GM12864 (cell line): ENCODE data around the gene ADAM30.

Experiments
- DNase-seq: peaks from one replicate; pipeline ENCODE4 v3.0.0-alpha.2; 2011; ENCODE audit warnings: low read depth
- H3K4me3 ChIP-seq: 2 replicates; pipeline ENCODE4 v1.5.1; 2011; ENCODE audit warnings: mild to moderate bottlenecking, low read depth, low read length, control low read depth
- CTCF ChIP-seq: IDR thresholded peaks from 2 replicates; pipeline ENCODE4 v1.5.1; 2011; ENCODE audit warnings: low read depth, mild to moderate bottlenecking, moderate library complexity, low read length, control low read depth, inconsistent platforms; ENCODE audit errors: missing control alignments

The ADAM30 gene

DNA sequence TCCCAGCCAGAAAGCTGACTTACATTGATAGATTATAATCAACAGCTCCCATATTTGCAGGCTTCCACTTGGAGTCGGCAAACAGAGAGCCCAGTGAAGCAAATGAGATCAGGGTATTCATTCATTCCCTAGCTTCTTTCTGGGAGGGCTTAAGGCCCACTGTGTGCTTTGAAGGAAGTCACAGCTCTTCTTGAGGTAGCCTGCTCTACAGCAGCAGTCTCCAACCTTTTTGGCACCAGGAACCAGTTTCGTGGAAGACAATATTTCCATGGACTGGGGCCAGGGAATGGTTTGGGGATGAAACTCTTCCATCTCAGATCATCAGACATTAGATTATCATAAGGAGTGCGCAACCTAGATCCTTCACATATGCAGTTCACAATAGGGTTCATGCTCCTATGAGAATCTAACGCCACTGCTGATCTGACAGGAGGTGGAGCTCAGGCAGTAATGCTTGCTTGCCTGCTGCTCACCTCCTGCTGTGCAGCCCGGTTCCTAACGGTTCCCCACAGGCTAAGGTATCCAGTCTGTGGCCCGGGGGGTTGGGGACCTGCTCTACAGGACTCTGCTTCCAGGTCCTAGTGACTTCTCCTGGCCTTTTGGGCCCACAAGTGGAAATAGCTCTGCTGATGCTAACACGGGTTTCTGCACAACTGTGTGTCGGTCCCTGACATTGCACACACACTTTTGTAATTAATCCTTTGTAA lies 13.7 kb upstream of the ADAM30 start:
- DNase-seq, result no peak
- TF ChIP-seq CTCF, result no peak
- H3K4me3 ChIP-seq, result no peak overlapping the region

- TF ChIP-seq CTCF, result no peak
- DNase-seq, result no peak
- H3K4me3 ChIP-seq, result no peak overlapping the region
These were observed 12.3 kb upstream of the ADAM30 start for GRCh38 chr1:119908661-119909060.

GRCh38 chr1:119906927-119907652 lies 10.8 kb upstream of the ADAM30 start:
- no peak for TF ChIP-seq CTCF
- no peak overlapping the region for H3K4me3 ChIP-seq
- no peak for DNase-seq

DNA sequence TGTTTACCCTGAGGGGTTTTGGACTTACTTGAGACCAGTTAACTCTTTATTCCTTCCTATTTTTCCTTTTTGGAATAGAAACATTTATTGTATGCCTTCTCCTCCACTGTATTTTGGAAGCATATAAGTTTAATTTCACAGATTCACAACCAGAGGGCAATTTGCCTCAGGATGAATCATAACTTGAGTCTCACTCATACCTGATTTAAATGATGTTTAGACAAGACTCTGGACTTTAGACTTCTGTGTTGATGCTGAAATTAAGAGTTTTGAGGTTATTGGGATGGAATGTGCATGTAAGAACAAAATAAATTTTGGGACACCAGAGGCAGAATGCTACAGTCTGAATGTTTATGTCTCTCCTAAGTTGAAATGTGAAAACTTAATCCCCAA lies 7.1 kb upstream of the ADAM30 start:
- no peak for TF ChIP-seq CTCF
- no peak for DNase-seq

DNA sequence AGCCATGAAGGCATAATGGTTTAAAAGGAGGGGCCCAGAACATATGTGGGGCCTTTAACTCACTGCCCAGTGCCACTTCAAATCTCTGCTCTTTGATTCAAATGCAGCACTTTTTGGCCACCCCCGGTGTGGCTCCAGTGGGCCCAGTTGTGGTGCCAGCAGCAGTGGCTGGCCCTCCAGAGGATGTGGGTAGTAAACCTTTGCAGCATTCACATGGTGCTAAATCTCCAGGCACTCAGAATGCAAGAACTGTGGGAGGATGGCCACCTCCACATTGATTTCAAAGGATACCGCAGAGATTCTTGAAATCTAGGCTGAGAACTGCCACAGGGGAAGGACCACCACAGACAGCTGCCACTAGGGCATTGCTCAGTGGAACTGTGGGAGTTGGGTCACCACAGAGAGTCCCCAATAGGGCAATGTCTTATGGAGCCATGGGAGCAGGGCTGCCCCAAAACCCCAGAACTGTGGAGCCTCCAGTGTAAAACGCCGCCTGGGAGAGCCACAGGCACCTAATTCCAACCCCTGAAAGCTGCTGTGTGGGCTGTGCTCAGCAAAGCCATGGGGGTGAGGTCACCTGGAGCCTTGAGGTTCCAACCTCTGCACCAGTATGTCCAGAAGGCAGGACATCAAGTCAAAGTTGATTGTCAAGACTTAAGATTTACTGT lies 6.6 kb upstream of the ADAM30 start:
- TF ChIP-seq CTCF, result no peak
- H3K4me3 ChIP-seq, result no peak overlapping the region
- no peak for DNase-seq

More for the DNA sequence above, 7.1 kb upstream of the ADAM30 start:
- no peak overlapping the region for H3K4me3 ChIP-seq

DNA sequence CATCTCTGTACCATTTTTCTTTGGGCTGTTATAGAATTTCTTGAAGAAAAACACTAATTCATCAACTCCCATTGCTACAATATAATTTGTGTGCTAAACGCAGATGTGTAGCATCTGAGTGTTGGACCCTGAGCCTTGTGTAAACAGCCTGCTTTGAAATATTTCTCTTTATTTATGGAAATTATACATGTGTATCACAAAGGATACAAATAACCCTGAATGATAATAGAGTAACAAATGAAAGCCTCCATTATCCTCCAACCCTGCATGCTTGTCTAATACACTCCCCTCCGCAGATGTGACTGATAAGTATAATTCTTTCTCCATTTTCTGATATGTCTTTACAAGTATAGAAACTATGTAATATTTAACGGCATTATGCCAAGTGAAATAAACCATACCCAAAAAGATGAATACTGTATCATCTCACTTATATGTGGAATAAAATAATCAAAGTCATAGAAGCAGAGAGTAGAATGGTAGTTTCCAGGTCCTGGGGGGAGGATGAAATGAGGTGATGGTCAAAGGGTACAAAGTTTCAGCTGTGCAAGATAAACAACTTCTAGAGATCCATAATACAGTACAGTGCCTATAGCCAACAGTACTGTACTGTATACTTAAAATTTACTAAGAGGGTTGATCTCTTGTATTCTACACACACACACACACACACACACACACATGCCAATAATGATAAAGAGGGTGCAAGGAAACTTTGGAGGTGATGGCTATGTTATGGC lies 2.8 kb upstream of the ADAM30 start:
- DNase-seq, result no peak
- no peak for TF ChIP-seq CTCF
- H3K4me3 ChIP-seq, result no peak overlapping the region
